B cell (primary cell): Measurements from ENCODE around the gene HIC1. TPM values are rescaled to one million over a fixed set of nuclear protein-coding genes. Genes with fewer than 3 reads are reported as not detected.

Source experiments
- ATAC-seq: fragments of 200-7000 bp; cut with Tn5 transposase; one replicate; pipeline ENCODE4 v1.10.0; 2021; ENCODE audit warnings: low read depth, mild to moderate bottlenecking, moderate number of reproducible peaks, moderate library complexity
- CTCF ChIA-PET: fragments of 350-600 bp; sonication (Branson Sonifier 250); formaldehyde crosslinking; loops from one replicate; lab custom pipeline; 2021; ENCODE audit warnings: antibody characterized with exemption, inconsistent platforms; lab: Charles Lee
- POLR2A ChIA-PET: fragments of 350-600 bp; sonication (Branson Sonifier 250); formaldehyde crosslinking; loops from one replicate; lab custom pipeline; 2021; ENCODE audit warnings: antibody characterized with exemption; lab: Charles Lee
- DNase-seq: peaks from one replicate; pipeline ENCODE4 v3.0.0; 2013
- H2AFZ ChIP-seq: 2 replicates; pipeline ENCODE4 v1.6.1; 2012; ENCODE audit warnings: mild to moderate bottlenecking, low read depth, low read length; ENCODE audit not compliant: insufficient read depth, poor library complexity, severe bottlenecking
- H3K27ac ChIP-seq, 2 donors: 1 replicate in 1 of 2; 2 replicates in 1 of 2; pipeline ENCODE4 v1.5.1; 2012 to 2013; ENCODE audit warnings: low read length in 2 of 2, mild to moderate bottlenecking in 2 of 2, moderate library complexity in 1 of 2
- H3K27me3 ChIP-seq, 4 experiments: fragments of 200-600 bp in 1 of 4; sonication (generic) in 1 of 4; replicated peaks in 1 of 4; 1 replicate in 2 of 4; 2 replicates in 2 of 4; pipeline versions ENCODE4 v1.6.1 to v1.7.0; 2013 to 2016; ENCODE audit warnings: low read length in 3 of 4, mild to moderate bottlenecking in 2 of 4, mixed read lengths in 1 of 4, moderate library complexity in 1 of 4; ENCODE audit not compliant: insufficient read depth in 4 of 4, control insufficient read depth in 3 of 4; ENCODE audit errors: control extremely low read depth in 1 of 4
- H3K36me3 ChIP-seq, 2 experiments: replicated peaks in 1 of 2; 1 replicate in 1 of 2; 2 replicates in 1 of 2; pipeline versions ENCODE4 v1.6.1 to v1.7.1; 2013; ENCODE audit warnings: low read length in 1 of 2; ENCODE audit not compliant: insufficient read depth in 2 of 2, control insufficient read depth in 1 of 2; ENCODE audit errors: control extremely low read depth in 1 of 2, extremely low read depth in 1 of 2
- H3K4me1 ChIP-seq, 2 donors: fragments of 200-600 bp in 1 of 2; sonication (generic) in 1 of 2; 1 replicate in 1 of 2; 2 replicates in 1 of 2; pipeline versions ENCODE4 v1.5.1 to v1.6.1; 2013 to 2017; ENCODE audit warnings: low read length in 2 of 2; ENCODE audit not compliant: control insufficient read depth in 2 of 2, insufficient read depth in 2 of 2
- H3K4me2 ChIP-seq: replicated peaks from 2 replicates; pipeline ENCODE3; 2012; ENCODE audit warnings: mild to moderate bottlenecking, low read depth, low read length; ENCODE audit not compliant: poor library complexity, severe bottlenecking
- H3K4me3 ChIP-seq, 5 experiments: fragments of 200-600 bp in 1 of 5; sonication (generic) in 1 of 5; 1 replicate in 3 of 5; 2 replicates in 2 of 5; pipeline versions ENCODE4 v1.5.1 to v1.7.0; 2011 to 2016; ENCODE audit warnings: low read length in 4 of 5, mild to moderate bottlenecking in 4 of 5, low read depth in 2 of 5, control low read depth in 1 of 5, moderate library complexity in 1 of 5; ENCODE audit not compliant: insufficient read depth in 1 of 5; ENCODE audit errors: control extremely low read depth in 1 of 5, extremely low read depth in 1 of 5
- H3K79me2 ChIP-seq: fragments of 200-600 bp; sonication (generic); one replicate; pipeline ENCODE4 v1.6.0; 2016; ENCODE audit warnings: low read length; ENCODE audit not compliant: control insufficient read depth, insufficient read depth
- H3K9ac ChIP-seq: fragments of 200-600 bp; sonication (generic); 2 replicates; pipeline ENCODE4 v1.6.1; 2017; ENCODE audit warnings: mild to moderate bottlenecking, low read length, moderate library complexity
- H3K9me3 ChIP-seq, 3 donors: one replicate each; pipeline versions ENCODE4 v1.6.1 to v1.7.1; 2013; ENCODE audit warnings: low read length in 2 of 3; ENCODE audit not compliant: control insufficient read depth in 2 of 3, insufficient read depth in 1 of 3; ENCODE audit errors: control extremely low read depth in 1 of 3
- H4K20me1 ChIP-seq: 2 replicates; pipeline ENCODE4 v1.6.0; 2012; ENCODE audit warnings: mild to moderate bottlenecking, low read length; ENCODE audit not compliant: insufficient read depth, control insufficient read depth, poor library complexity, severe bottlenecking
- H3K27ac Mint-ChIP-seq: one replicate; pipeline ENCODE4 v1.8.0; 2021; ENCODE audit warnings: mixed read lengths
- H3K27me3 Mint-ChIP-seq: one replicate; pipeline ENCODE4 v1.8.0; 2021; ENCODE audit warnings: mixed read lengths
- H3K4me1 Mint-ChIP-seq: one replicate; pipeline ENCODE4 v1.8.0; 2021; ENCODE audit warnings: mixed read lengths
- H3K4me3 Mint-ChIP-seq: one replicate; pipeline ENCODE4 v1.8.0; 2021; ENCODE audit warnings: mixed read lengths
- H3K9me3 Mint-ChIP-seq: one replicate; pipeline ENCODE4 v1.8.0; 2022; ENCODE audit warnings: mixed read lengths; ENCODE audit not compliant: insufficient read depth
- EZH2 ChIP-seq: IDR thresholded peaks from 2 replicates; pipeline ENCODE4 v1.6.1; 2012; ENCODE audit warnings: borderline replicate concordance, low read depth, mild to moderate bottlenecking, moderate library complexity, low read length; ENCODE audit not compliant: insufficient read depth, poor library complexity, severe bottlenecking
- WGBS: methylation state at CpG from one replicate; pipeline ENCODE4 v1.1.5; 2013; ENCODE audit warnings: missing lambda C conversion rate; ENCODE audit not compliant: insufficient coverage; 5-methylcytosine and 5-hydroxymethylcytosine counted together
- intact Hi-C: fragments of 100-400 bp; cut with micrococcal nuclease; formaldehyde crosslinking; loops from one replicate; pipeline ENCODE4 v1.10.0; 2022
- polyA minus RNA-seq: library from RNA; depleted of rRNA, polyadenylated mRNA; stranded (reverse); fragments of >200 nt; gene quantifications from 2 replicates; pipeline ENCODE4 v1.2.3, GENCODE V29; 2012
- polyA plus RNA-seq: library from polyadenylated mRNA; depleted of rRNA; stranded (reverse); fragments of >200 nt; gene quantifications from 2 replicates; pipeline ENCODE4 v1.2.3, GENCODE V29; 2012
- total RNA-seq, 2 donors: library from RNA; stranded (reverse); fragments of 120-200 nt in 1 of 2; gene quantifications; 1 replicate in 1 of 2; 2 replicates in 1 of 2; pipeline versions ENCODE4 v1.2.3 to v1.2.4, GENCODE V29; 2013 to 2022
- TF ChIP-seq, protein P1 (sequence below): fragments of 200-600 bp; IDR thresholded peaks from one replicate; pipeline ENCODE4 v1.8.0; 2022; ENCODE audit warnings: antibody characterized with exemption, mild to moderate bottlenecking

HIC1 gene
- total RNA-seq (1.5 and 1.9 TPM in 2 replicates), polyA plus RNA-seq (0.46 and 1.5 TPM in 2 replicates), polyA minus RNA-seq (10.5 and 11.7 TPM in 2 replicates)
- 1.7 TPM for total RNA-seq (2013)

GRCh38 chr17:2054512-2055291 lies at the start of gene HIC1:
HIC1 (plus strand) TSS chr17:2055103; CDS start chr17:2056691, 1,588 bp downstream.
- H3K9me3 Mint-ChIP-seq: no peaks in the 10 kb centered on the region
- intact Hi-C loops: loop anchor here (1.0 to 10.0 kb wide), 7 partner anchors 35 to 298 kb away; partner anchors contain the start of genes SGSM2 and TSR1
- peak within 1 kb of the TSS; percentile 59 for H3K9ac ChIP-seq

More at GRCh38 chr17:2054512-2055291, at the start of gene HIC1:
- DNase-seq (peak; percentile 89), ATAC-seq (peak; percentile 38)
- Histone ChIP-seq H2AFZ (peak within 1 kb of the TSS; percentile 54), H3K27me3 (peaks cover 0 to 59% (median 14%) of the 10 kb centered on the region in 4 experiments), H3K4me3 (peak within 1 kb of the TSS in 3 of 5 experiments; percentile 44 to 57 (median 52)), H3K27ac (no peak within 1 kb of the TSS), H3K36me3 (no peaks in the 10 kb centered on the region), H3K79me2 (no peaks in the 10 kb centered on the region), H4K20me1 (peaks cover 43% of the 10 kb centered on the region), H3K4me2 (peak within 1 kb of the TSS; percentile 95), H3K9me3 (peaks cover 0 to 19% (median 0%) of the 10 kb centered on the region in 3 donors), H3K4me1 (peaks cover 55 to 75% of the 10 kb centered on the region in 2 donors)
- peak within 1 kb of the TSS; percentile 80 for H3K4me3 Mint-ChIP-seq
- CTCF ChIA-PET: interaction anchor here (0.5 to 8.1 kb wide), 42 partner anchors 10 to 557 kb away, joined by 3 to 330 read pairs (median 4); partner anchors contain the start of gene RTN4RL1
- no peak for TF ChIP-seq EZH2
- TF ChIP-seq, protein P1, sequence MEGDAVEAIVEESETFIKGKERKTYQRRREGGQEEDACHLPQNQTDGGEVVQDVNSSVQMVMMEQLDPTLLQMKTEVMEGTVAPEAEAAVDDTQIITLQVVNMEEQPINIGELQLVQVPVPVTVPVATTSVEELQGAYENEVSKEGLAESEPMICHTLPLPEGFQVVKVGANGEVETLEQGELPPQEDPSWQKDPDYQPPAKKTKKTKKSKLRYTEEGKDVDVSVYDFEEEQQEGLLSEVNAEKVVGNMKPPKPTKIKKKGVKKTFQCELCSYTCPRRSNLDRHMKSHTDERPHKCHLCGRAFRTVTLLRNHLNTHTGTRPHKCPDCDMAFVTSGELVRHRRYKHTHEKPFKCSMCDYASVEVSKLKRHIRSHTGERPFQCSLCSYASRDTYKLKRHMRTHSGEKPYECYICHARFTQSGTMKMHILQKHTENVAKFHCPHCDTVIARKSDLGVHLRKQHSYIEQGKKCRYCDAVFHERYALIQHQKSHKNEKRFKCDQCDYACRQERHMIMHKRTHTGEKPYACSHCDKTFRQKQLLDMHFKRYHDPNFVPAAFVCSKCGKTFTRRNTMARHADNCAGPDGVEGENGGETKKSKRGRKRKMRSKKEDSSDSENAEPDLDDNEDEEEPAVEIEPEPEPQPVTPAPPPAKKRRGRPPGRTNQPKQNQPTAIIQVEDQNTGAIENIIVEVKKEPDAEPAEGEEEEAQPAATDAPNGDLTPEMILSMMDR: peak; percentile 95
- peaks cover 7% of the 10 kb centered on the region for H3K27me3 Mint-ChIP-seq
- 1% methylated on average over 61 of the region's 72 CpGs for WGBS
- peaks cover 36% of the 10 kb centered on the region for H3K4me1 Mint-ChIP-seq
- peak within 1 kb of the TSS; percentile 67 for H3K27ac Mint-ChIP-seq
- POLR2A ChIA-PET: interaction anchor here (0.6 to 1.6 kb wide), 3 partner anchors 35 to 623 kb away, joined by 6 to 11 read pairs (median 10); no protein-coding TSS in a partner anchor
